ENCODE measurements around the gene RAD50. TPM values are rescaled to one million over a fixed set of nuclear protein-coding genes. Genes with fewer than 3 reads are reported as not detected.

Gene RAD50
- total and polyA plus RNA-seq, 2 of the 4 experiments (the other 2 are of a cell fraction), result 5.2 to 6.2 TPM

DNA sequence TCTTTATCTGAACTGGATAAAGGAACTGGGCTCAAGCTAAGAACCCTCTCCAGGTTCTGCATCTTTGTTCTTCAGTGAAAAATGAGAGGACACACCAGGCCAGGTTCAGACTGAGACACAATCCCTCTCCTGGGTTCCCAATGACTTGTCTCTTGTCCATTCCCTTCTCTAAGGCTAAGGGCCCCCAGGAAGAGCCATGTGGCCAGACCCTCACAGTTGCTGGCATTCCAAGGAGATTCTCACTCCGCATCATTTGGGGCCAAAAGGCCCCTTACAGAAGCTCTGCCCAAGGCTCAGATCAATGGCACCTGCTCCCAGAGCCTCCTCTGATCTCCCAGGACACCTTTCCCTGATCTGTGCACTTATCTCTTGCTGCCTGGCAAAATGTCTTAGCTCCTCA is 122.0 kb downstream of the RAD50 start:
- TF ChIP-seq MXI1 (IDR thresholded peaks at IDR 0.05; ENCODE audit: borderline replicate concordance, low read depth, low read length) (no peak), RCOR1 (IDR thresholded peaks at IDR 0.05; ENCODE audit: insufficient replicate concordance, low read length) (no peak), RAD21 (IDR thresholded peaks at IDR 0.05; ENCODE audit: low read length) (no peak), CHD1 (IDR thresholded peaks at IDR 0.05; ENCODE audit: low read depth, low read length) (no peak), POLR2A (IDR thresholded peaks at IDR 0.05; ENCODE audit: low read depth, low read length) (no peak), NFE2L2 (IDR thresholded peaks at IDR 0.05; ENCODE audit: low read depth, low read length) (no peak), MAFK (IDR thresholded peaks at IDR 0.05; ENCODE audit: low read depth, low read length) (no peak), RFX5 (IDR thresholded peaks at IDR 0.05; ENCODE audit: low read depth, low read length) (no peak), MAZ (IDR thresholded peaks at IDR 0.05; ENCODE audit: borderline replicate concordance, low read depth, low read length) (no peak), FOS (IDR thresholded peaks at IDR 0.05; ENCODE audit: low read depth, low read length) (no peak), SMC3 (IDR thresholded peaks at IDR 0.05; ENCODE audit: low read depth, low read length) (no peak), BHLHE40 (IDR thresholded peaks at IDR 0.05; ENCODE audit: low read depth, low read length) (no peak), CEBPB (IDR thresholded peaks at IDR 0.05; ENCODE audit: low read depth, low read length) (no peak)
- TF ChIP-seq, protein P1, sequence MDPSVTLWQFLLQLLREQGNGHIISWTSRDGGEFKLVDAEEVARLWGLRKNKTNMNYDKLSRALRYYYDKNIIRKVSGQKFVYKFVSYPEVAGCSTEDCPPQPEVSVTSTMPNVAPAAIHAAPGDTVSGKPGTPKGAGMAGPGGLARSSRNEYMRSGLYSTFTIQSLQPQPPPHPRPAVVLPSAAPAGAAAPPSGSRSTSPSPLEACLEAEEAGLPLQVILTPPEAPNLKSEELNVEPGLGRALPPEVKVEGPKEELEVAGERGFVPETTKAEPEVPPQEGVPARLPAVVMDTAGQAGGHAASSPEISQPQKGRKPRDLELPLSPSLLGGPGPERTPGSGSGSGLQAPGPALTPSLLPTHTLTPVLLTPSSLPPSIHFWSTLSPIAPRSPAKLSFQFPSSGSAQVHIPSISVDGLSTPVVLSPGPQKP (IDR thresholded peaks at IDR 0.05; ENCODE audit: borderline replicate concordance, low read depth, low read length), result no peak
- TF ChIP-seq, protein P2, sequence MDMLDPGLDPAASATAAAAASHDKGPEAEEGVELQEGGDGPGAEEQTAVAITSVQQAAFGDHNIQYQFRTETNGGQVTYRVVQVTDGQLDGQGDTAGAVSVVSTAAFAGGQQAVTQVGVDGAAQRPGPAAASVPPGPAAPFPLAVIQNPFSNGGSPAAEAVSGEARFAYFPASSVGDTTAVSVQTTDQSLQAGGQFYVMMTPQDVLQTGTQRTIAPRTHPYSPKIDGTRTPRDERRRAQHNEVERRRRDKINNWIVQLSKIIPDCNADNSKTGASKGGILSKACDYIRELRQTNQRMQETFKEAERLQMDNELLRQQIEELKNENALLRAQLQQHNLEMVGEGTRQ (IDR thresholded peaks at IDR 0.05; ENCODE audit: low read depth, low read length), result no peak
- TF ChIP-seq, protein P3, sequence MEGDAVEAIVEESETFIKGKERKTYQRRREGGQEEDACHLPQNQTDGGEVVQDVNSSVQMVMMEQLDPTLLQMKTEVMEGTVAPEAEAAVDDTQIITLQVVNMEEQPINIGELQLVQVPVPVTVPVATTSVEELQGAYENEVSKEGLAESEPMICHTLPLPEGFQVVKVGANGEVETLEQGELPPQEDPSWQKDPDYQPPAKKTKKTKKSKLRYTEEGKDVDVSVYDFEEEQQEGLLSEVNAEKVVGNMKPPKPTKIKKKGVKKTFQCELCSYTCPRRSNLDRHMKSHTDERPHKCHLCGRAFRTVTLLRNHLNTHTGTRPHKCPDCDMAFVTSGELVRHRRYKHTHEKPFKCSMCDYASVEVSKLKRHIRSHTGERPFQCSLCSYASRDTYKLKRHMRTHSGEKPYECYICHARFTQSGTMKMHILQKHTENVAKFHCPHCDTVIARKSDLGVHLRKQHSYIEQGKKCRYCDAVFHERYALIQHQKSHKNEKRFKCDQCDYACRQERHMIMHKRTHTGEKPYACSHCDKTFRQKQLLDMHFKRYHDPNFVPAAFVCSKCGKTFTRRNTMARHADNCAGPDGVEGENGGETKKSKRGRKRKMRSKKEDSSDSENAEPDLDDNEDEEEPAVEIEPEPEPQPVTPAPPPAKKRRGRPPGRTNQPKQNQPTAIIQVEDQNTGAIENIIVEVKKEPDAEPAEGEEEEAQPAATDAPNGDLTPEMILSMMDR (conservative IDR thresholded peaks at IDR 0.05; ENCODE audit: low read depth, low read length), result no peak
- no peak overlapping the region for H4K91ac ChIP-seq (ENCODE audit: insufficient read depth, low read depth, low read length)
- H2AK9ac ChIP-seq (replicated peaks; ENCODE audit: low read depth, low read length, poor library complexity), result no peak overlapping the region
- H2BK5ac ChIP-seq (ENCODE audit: low read depth, low read length, poor library complexity, severe bottlenecking), result no peak overlapping the region
- H2BK20ac ChIP-seq (ENCODE audit: low read depth, low read length), result no peak overlapping the region
- no peak overlapping the region for H4K5ac ChIP-seq (ENCODE audit: low read depth, low read length)
- no peak overlapping the region for H3K4me2 ChIP-seq (ENCODE audit: low read depth, low read length)
- no peak overlapping the region for H3K18ac ChIP-seq (ENCODE audit: low read depth, low read length)
- peaks cover 18% of the 10 kb centered on the region for H3K4me1 ChIP-seq (ENCODE audit: control insufficient read depth, insufficient read depth, low read length)
- no peak overlapping the region for H3K27ac ChIP-seq (ENCODE audit: insufficient read depth, low read length)
- H3K56ac ChIP-seq (ENCODE audit: extremely low read depth, insufficient read depth, low read length), result no peak overlapping the region
- in situ Hi-C loops (cut with MboI; ENCODE audit: low sequenced_read_pairs), result no loop called here
- no peak overlapping the region for H2BK120ac ChIP-seq (ENCODE audit: low read depth, low read length)
- H3K23ac ChIP-seq (ENCODE audit: low read depth, low read length), result no peak overlapping the region
- no peak overlapping the region for H3K14ac ChIP-seq (replicated peaks; ENCODE audit: low read depth, low read length)
- H4K20me1 ChIP-seq (ENCODE audit: insufficient read depth, low read length), result no peaks in the 10 kb centered on the region
- no peaks in the 10 kb centered on the region for H3K79me1 ChIP-seq (ENCODE audit: low read depth in 1 of 2, low read length in 2 of 2)
- H3K27me3 ChIP-seq (ENCODE audit: control insufficient read depth, insufficient read depth, low read length), result no peaks in the 10 kb centered on the region
- ChIA-PET CTCF (interaction anchor here (0.6 kb wide), 1 partner anchor 142 kb away, joined by 3 read pairs; no protein-coding TSS in a partner anchor), POLR2A (ENCODE audit: unreplicated experiment) (no interaction called here)
- BruUV-seq (replicated peaks), result no TSS peak
- H2BK15ac ChIP-seq (ENCODE audit: low read depth, low read length), result no peak overlapping the region
- no peaks in the 10 kb centered on the region for H3K9me3 ChIP-seq (ENCODE audit: control insufficient read depth, insufficient read depth, low read length)
- WGBS, 2 experiments (ENCODE audit: extremely low coverage in 2 of 2, insufficient read length in 1 of 2), result 91% methylated on average over 1 of the region's 1 CpG; no CpG with 5 or more reads in 1 of the 2 experiments
- no peak overlapping the region for H2AK5ac ChIP-seq (ENCODE audit: low read depth, low read length)
- peaks cover 25% of the 10 kb centered on the region for H3K9me1 ChIP-seq (ENCODE audit: insufficient read depth, low read length)
- no peak for ATAC-seq (ENCODE audit: low read depth)
- H3K9ac ChIP-seq (ENCODE audit: low read depth, low read length), result no peak overlapping the region
- H3K4ac ChIP-seq (ENCODE audit: low read depth, low read length), result no peak overlapping the region
- no peak for DNase-seq
- no peaks in the 10 kb centered on the region for H3K36me3 ChIP-seq (ENCODE audit: control insufficient read depth, insufficient read depth, low read length)
- no peak overlapping the region for H2AFZ ChIP-seq (replicated peaks; ENCODE audit: low read length, poor library complexity)
- intact Hi-C loops (cut with micrococcal nuclease), result no loop called here
- no peak overlapping the region for H3K4me3 ChIP-seq (ENCODE audit: insufficient read depth, low read depth, low read length)
- dilution Hi-C loops (cut with HindIII; ENCODE audit: low sequenced_read_pairs, unreplicated experiment), result no loop called here
- no peak overlapping the region for H4K8ac ChIP-seq (ENCODE audit: low read depth in 2 of 2, low read length in 2 of 2)

All from IMR-90 (cell line).